ENCODE data around the gene NDUFA3.

The NDUFA3 gene

DNA sequence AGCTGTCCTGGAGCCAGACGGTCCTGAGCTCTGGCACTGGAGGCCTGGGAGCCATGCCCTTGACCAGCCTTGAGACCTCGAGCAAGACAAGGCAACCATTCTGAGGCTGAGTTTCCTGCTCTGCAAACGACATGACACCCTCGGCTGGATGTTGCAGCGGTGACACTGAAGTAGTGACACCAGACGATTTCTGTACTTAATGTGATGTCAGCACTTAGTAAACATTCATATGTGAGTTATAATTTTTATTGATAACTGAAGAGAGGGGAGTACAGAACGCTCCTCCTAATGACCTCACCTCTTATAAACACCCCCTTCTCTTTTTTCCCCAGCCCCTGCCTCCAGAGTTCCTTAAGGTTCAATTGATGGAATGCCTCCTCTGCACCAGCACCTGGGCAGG is 5.8 kb downstream of the NDUFA3 start:
- Histone ChIP-seq H3K36me3 (ENCODE audit: control insufficient read depth in 1 of 2, insufficient read depth in 2 of 2, low read depth in 1 of 2, low read length in 2 of 2) (peaks cover 61% of the 10 kb centered on the region in 2 experiments), H2AK5ac (ENCODE audit: low read length, severe bottlenecking) (no peak overlapping the region), H3K4ac (ENCODE audit: low read depth in 1 of 2, low read length in 2 of 2) (no peak overlapping the region), H4K8ac (ENCODE audit: low read length) (no peak overlapping the region), H3K79me1 (replicated peaks; ENCODE audit: low read length, poor library complexity, severe bottlenecking) (peaks cover 42% of the 10 kb centered on the region), H3K14ac (ENCODE audit: low read length in 2 of 2) (no peak overlapping the region), H3K27ac (ENCODE audit: low read length, poor library complexity, severe bottlenecking) (no peak overlapping the region), H4K91ac (ENCODE audit: low read length) (no peak overlapping the region), H3K23ac (ENCODE audit: low read length in 2 of 2) (no peak overlapping the region), H3K9ac (ENCODE audit: low read length) (no peak overlapping the region), H3K4me1 (ENCODE audit: control insufficient read depth, insufficient read depth, low read depth, low read length) (peaks cover 6% of the 10 kb centered on the region), H3K9me3 (ENCODE audit: control insufficient read depth, low read length) (no peaks in the 10 kb centered on the region), H3K18ac (ENCODE audit: low read depth in 1 of 2, low read length in 2 of 2) (no peak overlapping the region), H2BK120ac (ENCODE audit: low read depth, low read length) (no peak overlapping the region), H2AFZ (ENCODE audit: low read depth, low read length) (no peak overlapping the region), H3K27me3 (ENCODE audit: control insufficient read depth in 1 of 2, insufficient read depth in 1 of 2, low read length in 2 of 2) (no peaks in the 10 kb centered on the region), H3K4me2 (ENCODE audit: low read length, poor library complexity, severe bottlenecking) (no peak overlapping the region), H2BK12ac (ENCODE audit: low read length in 2 of 2) (no peak overlapping the region), H3K4me3 (ENCODE audit: insufficient read depth in 1 of 2, low read depth in 1 of 2, low read length in 2 of 2) (no peak overlapping the region), H2BK5ac (ENCODE audit: low read depth, low read length, poor library complexity, severe bottlenecking) (no peak overlapping the region), H2BK15ac (ENCODE audit: low read depth, poor library complexity, severe bottlenecking) (no peak overlapping the region)
- DNase-seq: no peak
- WGBS: 94% methylated on average over 5 of the region's 7 CpGs

DNA sequence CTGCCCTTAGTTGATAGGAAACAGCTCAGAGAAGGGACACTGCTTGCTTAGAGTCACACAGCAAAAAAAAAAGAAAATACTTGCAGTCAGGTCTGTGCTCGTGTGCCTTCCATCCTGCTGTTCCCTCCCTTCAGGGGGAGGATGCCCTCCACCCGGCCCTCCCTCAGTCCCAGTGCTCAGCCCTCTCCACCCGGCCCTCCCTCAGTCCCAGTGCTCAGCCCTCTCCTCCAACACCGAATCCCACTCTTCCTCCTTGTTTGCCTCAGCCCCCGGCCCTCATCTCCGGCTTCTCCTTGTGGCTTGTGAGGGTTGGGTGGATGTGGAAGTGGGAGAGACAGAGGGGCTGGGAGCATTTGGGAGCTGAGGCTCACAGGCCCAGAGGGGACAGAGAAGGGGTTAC is 7.0 kb downstream of the NDUFA3 start:
- Histone ChIP-seq H2AFZ (ENCODE audit: low read depth, low read length) (no peak overlapping the region), H2AK5ac (ENCODE audit: low read length, severe bottlenecking) (no peak overlapping the region), H4K8ac (ENCODE audit: low read length) (no peak overlapping the region), H3K36me3 (ENCODE audit: control insufficient read depth in 1 of 2, insufficient read depth in 2 of 2, low read depth in 1 of 2, low read length in 2 of 2) (peaks cover 61 to 66% of the 10 kb centered on the region in 2 experiments), H4K91ac (ENCODE audit: low read length) (no peak overlapping the region), H3K27ac (ENCODE audit: low read length, poor library complexity, severe bottlenecking) (no peak overlapping the region), H2BK120ac (ENCODE audit: low read depth, low read length) (no peak overlapping the region), H3K14ac (ENCODE audit: low read length in 2 of 2) (no peak overlapping the region), H3K23ac (ENCODE audit: low read length in 2 of 2) (no peak overlapping the region), H3K4me3 (ENCODE audit: insufficient read depth in 1 of 2, low read depth in 1 of 2, low read length in 2 of 2) (no peak overlapping the region), H3K4ac (ENCODE audit: low read depth in 1 of 2, low read length in 2 of 2) (no peak overlapping the region), H3K9me3 (ENCODE audit: control insufficient read depth, low read length) (no peaks in the 10 kb centered on the region), H3K18ac (ENCODE audit: low read depth in 1 of 2, low read length in 2 of 2) (no peak overlapping the region), H2BK12ac (ENCODE audit: low read length in 2 of 2) (no peak overlapping the region), H3K79me1 (replicated peaks; ENCODE audit: low read length, poor library complexity, severe bottlenecking) (peaks cover 48% of the 10 kb centered on the region), H3K4me2 (ENCODE audit: low read length, poor library complexity, severe bottlenecking) (no peak overlapping the region), H2BK5ac (ENCODE audit: low read depth, low read length, poor library complexity, severe bottlenecking) (no peak overlapping the region), H2BK15ac (ENCODE audit: low read depth, poor library complexity, severe bottlenecking) (no peak overlapping the region), H3K4me1 (ENCODE audit: control insufficient read depth, insufficient read depth, low read depth, low read length) (peaks cover 9% of the 10 kb centered on the region), H3K9ac (ENCODE audit: low read length) (no peak overlapping the region), H3K27me3 (ENCODE audit: control insufficient read depth in 1 of 2, insufficient read depth in 1 of 2, low read length in 2 of 2) (no peaks in the 10 kb centered on the region)
- WGBS: 95% methylated on average over 4 of the region's 6 CpGs
- no peak for DNase-seq

DNA sequence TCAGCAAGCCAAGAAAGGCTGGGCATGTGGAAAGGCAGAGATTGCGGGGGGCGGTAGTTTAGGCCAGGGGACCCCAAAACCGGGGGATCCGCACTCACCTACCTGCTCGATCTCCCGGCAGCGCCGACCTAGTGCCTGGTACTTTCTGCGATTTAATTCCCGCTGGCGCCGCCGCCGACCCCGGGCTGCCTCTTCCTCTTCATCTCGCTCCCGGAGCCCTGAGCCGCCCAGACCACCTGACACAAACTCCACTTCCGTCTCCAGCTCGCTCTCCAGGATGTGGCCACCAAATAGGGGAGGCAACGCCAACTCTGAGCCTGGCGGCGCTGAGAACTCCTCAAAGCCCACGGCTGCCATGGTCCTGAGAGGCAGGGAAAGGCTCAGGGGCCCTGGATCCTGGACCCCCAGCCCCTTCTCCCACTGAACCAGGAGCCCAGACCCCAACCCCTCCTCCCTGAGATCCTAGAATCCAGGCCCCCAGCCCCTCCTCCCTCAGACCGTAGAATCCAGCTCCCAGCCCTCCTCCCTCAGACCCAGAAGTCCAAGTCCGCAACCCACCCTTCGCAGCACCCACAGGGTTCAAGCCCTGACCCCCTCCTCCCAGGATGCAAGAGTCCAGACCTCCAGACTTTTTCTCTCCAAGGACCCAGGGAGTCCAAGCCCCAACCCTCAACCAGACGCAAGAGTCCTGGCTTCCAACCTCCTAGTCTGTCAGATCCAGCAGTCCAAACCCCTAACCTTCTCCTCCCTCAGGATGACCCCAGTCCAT is 11.9 kb downstream of the NDUFA3 start:
- 66% methylated on average over 28 of the region's 28 CpGs for WGBS
- Histone ChIP-seq H2BK5ac (ENCODE audit: low read depth, low read length, poor library complexity, severe bottlenecking) (peak overlapping the region; percentile 21), H3K9ac (ENCODE audit: low read length) (peak overlapping the region; percentile 93), H3K4me3 (ENCODE audit: insufficient read depth in 1 of 2, low read depth in 1 of 2, low read length in 2 of 2) (peak overlapping the region; percentile 71 to 92), H2AFZ (ENCODE audit: low read depth, low read length) (no peak overlapping the region), H2BK12ac (ENCODE audit: low read length in 2 of 2) (no peak overlapping the region), H4K91ac (ENCODE audit: low read length) (peak overlapping the region; percentile 55), H2BK15ac (ENCODE audit: low read depth, poor library complexity, severe bottlenecking) (no peak overlapping the region), H3K4me2 (ENCODE audit: low read length, poor library complexity, severe bottlenecking) (peak overlapping the region; percentile 93), H3K23ac (ENCODE audit: low read length in 2 of 2) (no peak overlapping the region), H3K27me3 (ENCODE audit: control insufficient read depth in 1 of 2, insufficient read depth in 1 of 2, low read length in 2 of 2) (no peaks in the 10 kb centered on the region), H3K4ac (ENCODE audit: low read depth in 1 of 2, low read length in 2 of 2) (peak overlapping the region; percentile 10 to 32), H3K9me3 (ENCODE audit: control insufficient read depth, low read length) (no peaks in the 10 kb centered on the region), H3K27ac (ENCODE audit: low read length, poor library complexity, severe bottlenecking) (no peak overlapping the region), H2BK120ac (ENCODE audit: low read depth, low read length) (peak overlapping the region; percentile 23), H2AK5ac (ENCODE audit: low read length, severe bottlenecking) (peak overlapping the region; percentile 34), H3K79me1 (replicated peaks; ENCODE audit: low read length, poor library complexity, severe bottlenecking) (peaks cover 42% of the 10 kb centered on the region), H3K36me3 (ENCODE audit: control insufficient read depth in 1 of 2, insufficient read depth in 2 of 2, low read depth in 1 of 2, low read length in 2 of 2) (peaks cover 33 to 35% of the 10 kb centered on the region in 2 experiments), H3K14ac (ENCODE audit: low read length in 2 of 2) (no peak overlapping the region), H3K4me1 (ENCODE audit: control insufficient read depth, insufficient read depth, low read depth, low read length) (peaks cover 17% of the 10 kb centered on the region), H3K18ac (ENCODE audit: low read depth in 1 of 2, low read length in 2 of 2) (peak overlapping the region in 1 of 2 experiments; percentile 27), H4K8ac (ENCODE audit: low read length) (peak overlapping the region; percentile 62)
- no peak for DNase-seq

DNA sequence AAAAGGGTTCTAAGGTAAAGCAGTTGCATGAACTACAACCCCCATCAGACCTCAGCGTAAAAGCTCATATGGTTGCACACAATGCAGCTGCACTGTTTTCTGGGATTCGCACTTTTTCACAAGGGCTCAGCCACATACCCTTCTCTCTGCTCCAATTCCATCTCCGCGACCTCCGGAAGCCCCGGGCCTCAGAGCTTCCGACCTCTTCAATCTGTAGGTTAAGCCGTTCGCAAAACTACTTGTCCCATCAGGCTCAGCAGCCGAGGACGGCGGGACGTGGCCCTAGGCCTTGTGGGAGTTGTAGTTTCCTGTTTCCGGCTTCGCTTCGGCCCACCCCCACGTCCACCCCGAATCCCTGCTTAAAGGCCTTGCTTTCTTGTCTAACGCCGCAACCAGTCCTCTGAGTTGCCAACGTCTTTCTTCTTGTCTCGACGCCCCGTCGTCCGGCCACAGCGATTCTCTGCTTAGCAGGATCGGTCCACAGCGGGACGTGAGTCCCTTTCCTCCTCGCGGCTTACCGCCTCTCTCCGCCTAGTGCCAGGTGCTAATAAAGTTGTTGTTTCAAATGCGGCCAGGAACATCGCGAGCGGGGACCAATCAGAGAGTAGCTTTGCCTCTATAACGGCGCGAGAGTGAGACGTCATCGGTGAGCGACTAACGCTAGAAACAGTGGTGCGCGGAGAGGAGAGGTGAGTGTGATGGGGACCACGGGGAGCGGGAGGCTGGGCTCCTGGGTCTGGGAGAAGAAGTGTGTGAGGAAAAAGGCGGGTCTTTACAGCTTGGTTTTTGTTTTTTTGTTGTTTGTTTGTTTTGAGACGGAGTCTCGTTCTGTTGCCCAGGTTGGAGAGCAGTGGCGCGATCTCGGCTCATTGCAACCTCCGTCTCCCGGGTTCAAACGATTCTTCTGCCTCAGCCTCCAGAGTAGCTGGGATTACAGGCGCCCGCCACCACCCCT is 12.7 kb downstream of the NDUFA3 start, which contains the start of the genes PRPF31 and TFPT:
PRPF31 (plus strand) TSS at position 646 of the 955 bp plus-strand sequence. CDS start 2,525 bp downstream, outside the sequence.
TFPT (minus strand) TSS at position 549 of the 955 bp plus-strand sequence; CDS start at position 161, 388 bp downstream.
- no peaks in the 10 kb centered on the region for H3K9me3 ChIP-seq (ENCODE audit: control insufficient read depth, low read length)
- H2BK5ac ChIP-seq (ENCODE audit: low read depth, low read length, poor library complexity, severe bottlenecking): peak within 1 kb of the TSS; percentile 92
- H3K4me1 ChIP-seq (ENCODE audit: control insufficient read depth, insufficient read depth, low read depth, low read length): peaks cover 17% of the 10 kb centered on the region
- peak within 1 kb of the TSS; percentile 66 to 82 for H3K4ac ChIP-seq (ENCODE audit: low read depth in 1 of 2, low read length in 2 of 2)
- H4K91ac ChIP-seq (ENCODE audit: low read length): peak within 1 kb of the TSS; percentile 91
- no peak within 1 kb of the TSS for H3K23ac ChIP-seq (ENCODE audit: low read length in 2 of 2)
- H4K8ac ChIP-seq (ENCODE audit: low read length): peak within 1 kb of the TSS; percentile 93
- H2AFZ ChIP-seq (ENCODE audit: low read depth, low read length): peak within 1 kb of the TSS; percentile 74
- H3K27me3 ChIP-seq (ENCODE audit: control insufficient read depth in 1 of 2, insufficient read depth in 1 of 2, low read length in 2 of 2): no peaks in the 10 kb centered on the region
- peaks cover 33 to 35% of the 10 kb centered on the region in 2 experiments for H3K36me3 ChIP-seq (ENCODE audit: control insufficient read depth in 1 of 2, insufficient read depth in 2 of 2, low read depth in 1 of 2, low read length in 2 of 2)
- under 1% methylated on average over 60 of the region's 60 CpGs for WGBS
- H3K27ac ChIP-seq (ENCODE audit: low read length, poor library complexity, severe bottlenecking): peak within 1 kb of the TSS; percentile 88
- peak within 1 kb of the TSS; percentile 29 for H2BK15ac ChIP-seq (ENCODE audit: low read depth, poor library complexity, severe bottlenecking)
- peak within 1 kb of the TSS in 1 of 2 experiments; percentile 89 for H3K14ac ChIP-seq (ENCODE audit: low read length in 2 of 2)
- peak; percentile 99 for DNase-seq
- peak within 1 kb of the TSS; percentile 71 to 92 for H3K4me3 ChIP-seq (ENCODE audit: insufficient read depth in 1 of 2, low read depth in 1 of 2, low read length in 2 of 2)
- H3K4me2 ChIP-seq (ENCODE audit: low read length, poor library complexity, severe bottlenecking): peak within 1 kb of the TSS; percentile 93
- H3K18ac ChIP-seq (ENCODE audit: low read depth in 1 of 2, low read length in 2 of 2): peak within 1 kb of the TSS; percentile 95 to 96
- peak within 1 kb of the TSS; percentile 34 for H2AK5ac ChIP-seq (ENCODE audit: low read length, severe bottlenecking)
- H2BK120ac ChIP-seq (ENCODE audit: low read depth, low read length): peak within 1 kb of the TSS; percentile 23
- H3K79me1 ChIP-seq (replicated peaks; ENCODE audit: low read length, poor library complexity, severe bottlenecking): peaks cover 47% of the 10 kb centered on the region
- peak within 1 kb of the TSS; percentile 93 for H3K9ac ChIP-seq (ENCODE audit: low read length)
- peak within 1 kb of the TSS; percentile 20 to 79 for H2BK12ac ChIP-seq (ENCODE audit: low read length in 2 of 2)

All from mesenchymal stem cell (in vitro differentiated cells and primary cell).